Measurements from ENCODE around the gene KRT27. TPM values are rescaled to one million over a fixed set of nuclear protein-coding genes. Genes with fewer than 3 reads are reported as not detected.
"Not testable (repeated sequence)": the region's sequence is repeated elsewhere in the genome, so short reads cannot be mapped to it uniquely, and the experiment has no call there.

KRT27 gene
- polyA plus RNA-seq, 4 donors = 0.03 TPM; not detected in 3

DNA sequence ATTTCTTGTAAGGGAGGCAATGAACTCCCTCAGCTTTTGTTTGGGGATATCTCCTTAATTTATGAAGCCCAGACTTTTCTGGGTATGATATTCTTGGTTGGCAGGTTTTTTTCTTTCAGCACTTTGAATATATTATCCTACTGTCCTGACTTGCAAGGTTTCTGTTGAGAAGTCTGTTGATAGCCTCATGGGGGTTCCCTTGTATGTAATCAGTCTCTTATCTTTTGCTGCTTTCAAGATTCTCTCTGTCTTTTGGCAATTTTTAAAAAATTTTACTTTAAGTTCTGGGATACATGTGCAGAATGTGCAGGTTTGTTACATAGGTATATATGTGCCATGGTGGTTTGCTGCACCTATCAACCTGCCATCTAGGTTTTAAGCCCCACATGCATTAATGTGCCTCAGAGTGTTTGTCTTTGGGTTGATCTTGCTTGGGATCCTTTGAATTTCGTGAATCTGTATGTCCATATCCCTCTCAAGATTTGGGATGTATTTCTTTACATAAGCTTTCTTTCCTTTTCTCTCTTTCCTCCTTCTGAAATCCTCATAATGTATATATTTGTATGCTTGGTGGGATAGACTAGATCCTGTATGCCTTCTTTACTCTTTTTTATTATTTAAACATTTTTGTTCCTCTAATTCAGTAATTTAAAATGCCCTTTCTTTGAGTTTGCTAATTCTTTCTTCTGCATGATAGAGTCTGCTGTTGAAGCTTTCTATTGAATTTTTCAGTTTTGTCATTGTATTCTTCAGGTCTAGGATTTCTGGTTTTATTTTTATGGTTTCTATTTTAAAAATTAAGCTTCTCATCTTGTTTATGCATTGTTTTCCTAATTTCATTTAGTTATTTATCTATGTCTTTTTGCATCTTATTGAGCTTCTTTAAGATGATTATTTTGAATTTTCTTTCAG, 22.0 kb downstream of the KRT27 start:
- H3K4me3 ChIP-seq (ENCODE audit: low read depth in 1 of 3, low read length in 3 of 3) = no peak overlapping the region
- H3K9me3 ChIP-seq (ENCODE audit: control insufficient read depth in 2 of 2, insufficient read depth in 1 of 2, low read depth in 1 of 2, low read length in 1 of 2) = peaks cover 0 to 26% of the 10 kb centered on the region in 2 donors
- no peaks in the 10 kb centered on the region for H3K27me3 ChIP-seq (ENCODE audit: control insufficient read depth in 3 of 3, insufficient read depth in 3 of 3, low read length in 3 of 3)
- H3K27ac ChIP-seq (ENCODE audit: low read depth in 1 of 3, low read length in 2 of 3) = no peak overlapping the region
- 3 to 23% (median 5%) methylated on average over 1 of the region's 1 CpG for WGBS, 3 donors
- no peak for FAIRE-seq
- H3K4me1 ChIP-seq (ENCODE audit: control insufficient read depth in 3 of 3, insufficient read depth in 2 of 3, low read depth in 1 of 3, low read length in 2 of 3) = no peaks in the 10 kb centered on the region
- H3K36me3 ChIP-seq (ENCODE audit: control insufficient read depth in 3 of 3, insufficient read depth in 2 of 3, low read depth in 1 of 3, low read length in 3 of 3) = no peaks in the 10 kb centered on the region
- no peak for DNase-seq

DNA sequence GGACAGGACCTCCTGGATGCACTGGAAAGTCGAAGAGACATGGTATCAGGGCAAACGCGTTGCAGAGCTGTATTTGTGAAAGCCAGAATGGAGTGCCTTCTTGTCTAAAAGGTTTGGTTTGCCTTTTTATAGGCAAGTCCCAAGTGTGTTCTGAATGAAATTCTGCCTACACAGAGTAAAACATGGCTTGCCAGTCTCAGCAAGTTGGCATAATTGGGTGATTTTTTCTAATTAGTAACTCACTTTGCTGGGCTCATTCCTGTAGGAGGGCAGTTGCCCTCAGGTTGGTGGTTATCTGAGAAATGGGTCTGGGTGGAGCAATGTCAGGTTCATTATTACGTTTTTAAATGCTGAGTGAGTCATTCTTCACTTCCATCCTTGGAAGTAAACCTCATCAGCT, 27.1 kb downstream of the KRT27 start, which contains the start of gene KRT25:
Gene KRT25, minus strand, starts transcription at position 101 of the 400 bp plus-strand sequence. Its CDS starts 60 bp downstream, at position 41.
- 63 to 72% (median 70%) methylated on average over 4 of the region's 4 CpGs for WGBS, 3 donors
- H3K27ac ChIP-seq (ENCODE audit: low read depth in 1 of 3, low read length in 2 of 3) = no peak within 1 kb of the TSS
- peaks cover 0 to 3% of the 10 kb centered on the region in 2 donors for H3K9me3 ChIP-seq (ENCODE audit: control insufficient read depth in 2 of 2, insufficient read depth in 1 of 2, low read depth in 1 of 2, low read length in 1 of 2)
- no peak for DNase-seq
- no peaks in the 10 kb centered on the region for H3K36me3 ChIP-seq (ENCODE audit: control insufficient read depth in 3 of 3, insufficient read depth in 2 of 3, low read depth in 1 of 3, low read length in 3 of 3)
- no peak within 1 kb of the TSS for H3K4me3 ChIP-seq (ENCODE audit: low read depth in 1 of 3, low read length in 3 of 3)
- H3K4me1 ChIP-seq (ENCODE audit: control insufficient read depth in 3 of 3, insufficient read depth in 2 of 3, low read depth in 1 of 3, low read length in 2 of 3) = no peaks in the 10 kb centered on the region
- FAIRE-seq = no peak
- H3K27me3 ChIP-seq (ENCODE audit: control insufficient read depth in 3 of 3, insufficient read depth in 3 of 3, low read length in 3 of 3) = peaks cover 0 to 9% (median 0%) of the 10 kb centered on the region in 3 donors

DNA sequence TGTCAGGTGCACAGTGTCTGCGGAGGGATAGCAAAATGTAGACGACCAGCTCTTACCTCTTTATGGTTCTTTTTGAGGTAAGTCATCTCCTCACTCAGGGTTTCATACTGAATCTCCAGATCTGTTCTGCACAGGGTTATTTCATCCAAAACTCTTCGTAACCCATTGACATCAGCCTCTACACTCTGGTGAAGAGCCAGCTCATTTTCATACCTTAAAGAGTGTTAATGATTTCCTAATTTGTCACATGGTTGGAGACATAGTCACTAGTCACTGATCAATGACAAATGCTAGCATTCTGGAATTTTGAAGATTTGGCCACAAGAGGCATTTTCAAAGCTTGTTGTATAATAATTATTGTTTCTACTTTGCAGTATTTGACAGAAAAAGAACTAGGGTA, 28.5 kb downstream of the KRT27 start:
- FAIRE-seq (no peak), DNase-seq (no peak)
- Histone ChIP-seq H3K27ac (ENCODE audit: low read depth in 1 of 3, low read length in 2 of 3) (no peak overlapping the region), H3K27me3 (ENCODE audit: control insufficient read depth in 3 of 3, insufficient read depth in 3 of 3, low read length in 3 of 3) (peaks cover 0 to 9% (median 0%) of the 10 kb centered on the region in 3 donors), H3K36me3 (ENCODE audit: control insufficient read depth in 3 of 3, insufficient read depth in 2 of 3, low read depth in 1 of 3, low read length in 3 of 3) (no peaks in the 10 kb centered on the region), H3K9me3 (ENCODE audit: control insufficient read depth in 2 of 2, insufficient read depth in 1 of 2, low read depth in 1 of 2, low read length in 1 of 2) (peaks cover 0 to under 1% of the 10 kb centered on the region in 2 donors), H3K4me1 (ENCODE audit: control insufficient read depth in 3 of 3, insufficient read depth in 2 of 3, low read depth in 1 of 3, low read length in 2 of 3) (no peaks in the 10 kb centered on the region), H3K4me3 (ENCODE audit: low read depth in 1 of 3, low read length in 3 of 3) (no peak overlapping the region)
- WGBS, 3 donors = 85 to 91% (median 90%) methylated on average over 3 of the region's 3 CpGs

DNA sequence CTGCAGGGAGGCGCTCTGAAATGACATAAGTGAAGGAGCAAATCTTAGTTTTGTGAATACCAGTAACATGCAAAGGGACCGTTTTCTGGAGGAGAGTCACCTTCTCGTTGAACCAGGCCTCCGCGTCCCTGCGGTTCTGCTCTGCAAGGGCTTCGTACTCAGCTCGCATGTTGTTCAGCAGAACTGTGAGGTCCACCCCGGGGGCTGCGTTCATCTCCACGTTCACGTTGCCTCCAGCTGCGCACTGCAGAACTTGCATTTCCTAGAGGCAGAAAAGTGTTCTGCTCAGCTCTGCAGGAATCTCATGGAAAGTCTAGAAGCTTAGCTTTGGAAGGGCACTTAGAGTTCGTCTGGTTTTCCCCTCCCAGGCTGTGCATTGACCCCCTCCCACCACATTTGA, 31.3 kb downstream of the KRT27 start:
- H3K4me1 ChIP-seq (ENCODE audit: control insufficient read depth in 3 of 3, insufficient read depth in 2 of 3, low read depth in 1 of 3, low read length in 2 of 3) = no peaks in the 10 kb centered on the region
- peaks cover 0 to 12% (median 0%) of the 10 kb centered on the region in 3 donors for H3K27me3 ChIP-seq (ENCODE audit: control insufficient read depth in 3 of 3, insufficient read depth in 3 of 3, low read length in 3 of 3)
- no peaks in the 10 kb centered on the region for H3K36me3 ChIP-seq (ENCODE audit: control insufficient read depth in 3 of 3, insufficient read depth in 2 of 3, low read depth in 1 of 3, low read length in 3 of 3)
- WGBS, 3 donors = 81 to 93% (median 87%) methylated on average over 14 of the region's 14 CpGs
- H3K27ac ChIP-seq (ENCODE audit: low read depth in 1 of 3, low read length in 2 of 3) = no peak overlapping the region
- no peak for DNase-seq
- no peak for FAIRE-seq
- H3K4me3 ChIP-seq (ENCODE audit: low read depth in 1 of 3, low read length in 3 of 3) = no peak overlapping the region
- peaks cover 0 to 2% of the 10 kb centered on the region in 2 donors for H3K9me3 ChIP-seq (ENCODE audit: control insufficient read depth in 2 of 2, insufficient read depth in 1 of 2, low read depth in 1 of 2, low read length in 1 of 2)

DNA sequence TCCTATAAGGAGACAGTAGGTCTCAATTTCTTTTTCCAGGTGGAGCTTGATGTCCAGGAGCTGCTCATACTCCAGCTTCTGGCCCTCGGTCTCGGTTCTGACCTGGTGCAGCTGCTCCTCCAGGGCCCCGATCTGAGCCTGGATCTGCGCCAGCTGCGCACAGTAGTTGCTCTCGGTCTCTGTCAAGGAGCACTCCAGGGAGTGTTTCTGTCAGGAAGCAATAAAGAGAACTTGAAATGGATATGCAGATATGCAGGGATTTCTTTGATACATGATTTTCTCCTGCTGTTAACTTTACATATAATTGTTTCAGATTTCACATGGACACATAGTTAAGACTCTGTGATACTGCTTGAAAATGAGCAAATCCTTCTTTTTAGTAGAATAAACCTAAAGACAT, 32.0 kb downstream of the KRT27 start:
- H3K27me3 ChIP-seq (ENCODE audit: control insufficient read depth in 3 of 3, insufficient read depth in 3 of 3, low read length in 3 of 3) = peaks cover 0 to 12% (median 2%) of the 10 kb centered on the region in 3 donors
- H3K36me3 ChIP-seq (ENCODE audit: control insufficient read depth in 3 of 3, insufficient read depth in 2 of 3, low read depth in 1 of 3, low read length in 3 of 3) = no peaks in the 10 kb centered on the region
- H3K27ac ChIP-seq (ENCODE audit: low read depth in 1 of 3, low read length in 2 of 3) = no peak overlapping the region
- H3K9me3 ChIP-seq (ENCODE audit: control insufficient read depth in 2 of 2, insufficient read depth in 1 of 2, low read depth in 1 of 2, low read length in 1 of 2) = peaks cover 0 to 2% of the 10 kb centered on the region in 2 donors
- H3K4me3 ChIP-seq (ENCODE audit: low read depth in 1 of 3, low read length in 3 of 3) = no peak overlapping the region
- WGBS, 3 donors = 73 to 91% (median 87%) methylated on average over 6 of the region's 6 CpGs
- FAIRE-seq (no peak), DNase-seq (no peak)
- H3K4me1 ChIP-seq (ENCODE audit: control insufficient read depth in 3 of 3, insufficient read depth in 2 of 3, low read depth in 1 of 3, low read length in 2 of 3) = no peaks in the 10 kb centered on the region

DNA sequence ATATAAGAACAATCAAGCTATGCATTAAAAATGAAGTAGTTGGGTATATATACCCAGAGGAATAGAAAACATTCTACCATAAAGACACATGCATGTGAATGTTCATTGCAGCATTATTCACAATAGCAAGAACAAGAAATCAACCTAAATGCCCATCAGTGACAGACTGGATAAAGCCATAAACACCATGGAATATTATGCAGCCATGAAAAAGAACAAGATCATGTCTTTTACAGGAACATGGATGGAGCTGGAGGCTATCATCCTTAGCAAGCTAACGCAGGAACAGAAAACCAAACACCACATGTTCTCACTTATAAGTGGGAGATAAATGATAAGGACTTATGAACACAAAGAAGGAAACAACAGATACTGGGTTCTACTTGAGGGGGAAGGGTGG, 33.7 kb downstream of the KRT27 start:
- H3K4me3 ChIP-seq (ENCODE audit: low read depth in 1 of 3, low read length in 3 of 3); DNase-seq; H3K4me1 ChIP-seq (ENCODE audit: control insufficient read depth in 3 of 3, insufficient read depth in 2 of 3, low read depth in 1 of 3, low read length in 2 of 3); H3K27me3 ChIP-seq (ENCODE audit: control insufficient read depth in 3 of 3, insufficient read depth in 3 of 3, low read length in 3 of 3); H3K27ac ChIP-seq (ENCODE audit: low read depth in 1 of 3, low read length in 2 of 3); H3K9me3 ChIP-seq (ENCODE audit: control insufficient read depth in 2 of 2, insufficient read depth in 1 of 2, low read depth in 1 of 2, low read length in 1 of 2); FAIRE-seq; H3K36me3 ChIP-seq (ENCODE audit: control insufficient read depth in 3 of 3, insufficient read depth in 2 of 3, low read depth in 1 of 3, low read length in 3 of 3): not testable (repeated sequence)
- WGBS, 3 donors = 78 to 82% (median 81%) methylated on average over 1 of the region's 1 CpG

DNA sequence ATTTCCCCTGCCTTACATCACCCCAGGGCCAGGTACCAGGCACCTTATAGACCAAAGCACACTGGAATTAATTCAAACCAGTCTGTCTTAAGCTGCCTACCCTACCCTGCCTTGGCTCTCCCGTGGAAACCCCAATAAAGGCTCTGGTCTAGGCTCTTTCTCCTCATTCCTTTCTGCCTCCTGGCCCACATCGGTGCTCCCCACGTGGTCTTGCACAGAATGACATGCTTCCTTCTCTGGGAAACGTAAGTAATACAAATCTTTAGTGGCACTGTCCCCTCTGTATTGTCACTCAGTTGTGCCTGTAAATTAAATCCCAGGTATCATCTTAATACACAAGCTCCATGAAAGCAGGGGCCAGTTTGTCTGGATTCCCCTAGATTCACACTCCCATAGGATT, 43.8 kb downstream of the KRT27 start:
- Histone ChIP-seq H3K27ac (ENCODE audit: low read depth in 1 of 3, low read length in 2 of 3) (no peak overlapping the region), H3K36me3 (ENCODE audit: control insufficient read depth in 3 of 3, insufficient read depth in 2 of 3, low read depth in 1 of 3, low read length in 3 of 3) (no peaks in the 10 kb centered on the region), H3K9me3 (ENCODE audit: control insufficient read depth in 2 of 2, insufficient read depth in 1 of 2, low read depth in 1 of 2, low read length in 1 of 2) (peaks cover 0 to 2% of the 10 kb centered on the region in 2 donors), H3K4me1 (ENCODE audit: control insufficient read depth in 3 of 3, insufficient read depth in 2 of 3, low read depth in 1 of 3, low read length in 2 of 3) (no peaks in the 10 kb centered on the region), H3K4me3 (ENCODE audit: low read depth in 1 of 3, low read length in 3 of 3) (no peak overlapping the region), H3K27me3 (ENCODE audit: control insufficient read depth in 3 of 3, insufficient read depth in 3 of 3, low read length in 3 of 3) (peaks cover 3 to 11% (median 4%) of the 10 kb centered on the region in 3 donors)
- DNase-seq = no peak
- FAIRE-seq = no peak
- 34 to 56% (median 55%) methylated on average over 4 of the region's 4 CpGs for WGBS, 3 donors

DNA sequence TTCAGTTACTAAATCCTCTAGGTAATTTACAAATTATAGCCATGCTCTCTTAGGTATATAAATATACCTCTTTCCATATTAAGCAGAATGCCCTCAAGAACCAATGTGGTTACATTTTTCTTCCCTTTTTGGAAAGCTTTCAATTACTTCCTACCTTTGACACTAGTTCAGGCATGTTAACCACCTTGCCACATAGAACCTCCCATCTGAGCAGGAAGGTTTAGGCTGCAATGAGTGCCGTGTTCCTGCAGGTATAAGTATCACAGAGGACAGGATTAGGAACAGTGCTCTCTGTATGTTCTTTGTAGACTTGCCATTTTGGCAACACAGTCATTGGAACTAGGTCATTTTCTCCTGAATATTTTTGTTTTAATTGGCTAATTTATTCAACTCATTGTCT, 47.3 kb downstream of the KRT27 start:
- Histone ChIP-seq H3K27me3 (ENCODE audit: control insufficient read depth in 3 of 3, insufficient read depth in 3 of 3, low read length in 3 of 3) (peaks cover 3 to 15% (median 4%) of the 10 kb centered on the region in 3 donors), H3K9me3 (ENCODE audit: control insufficient read depth in 2 of 2, insufficient read depth in 1 of 2, low read depth in 1 of 2, low read length in 1 of 2) (peaks cover 0 to 2% of the 10 kb centered on the region in 2 donors), H3K36me3 (ENCODE audit: control insufficient read depth in 3 of 3, insufficient read depth in 2 of 3, low read depth in 1 of 3, low read length in 3 of 3) (no peaks in the 10 kb centered on the region), H3K27ac (ENCODE audit: low read depth in 1 of 3, low read length in 2 of 3) (no peak overlapping the region), H3K4me1 (ENCODE audit: control insufficient read depth in 3 of 3, insufficient read depth in 2 of 3, low read depth in 1 of 3, low read length in 2 of 3) (no peaks in the 10 kb centered on the region), H3K4me3 (ENCODE audit: low read depth in 1 of 3, low read length in 3 of 3) (no peak overlapping the region)
- FAIRE-seq (no peak), DNase-seq (no peak)
- 50 to 77% (median 61%) methylated on average over 1 of the region's 1 CpG for WGBS, 3 donors

Measured in small intestine (tissue), 7 donors.